Stimulated activated CD4-positive, alpha-beta T cell treated with anti-CD3 and anti-CD28 coated beads, Interleukin-4, amount 100 ng/mL, for 4 hours (primary cell): ENCODE data around the gene SYT1.

Experiments
- DNase-seq, 2 experiments: peaks; one replicate each; pipeline ENCODE4 v3.0.0-alpha.2; 2020

The SYT1 gene

DNA sequence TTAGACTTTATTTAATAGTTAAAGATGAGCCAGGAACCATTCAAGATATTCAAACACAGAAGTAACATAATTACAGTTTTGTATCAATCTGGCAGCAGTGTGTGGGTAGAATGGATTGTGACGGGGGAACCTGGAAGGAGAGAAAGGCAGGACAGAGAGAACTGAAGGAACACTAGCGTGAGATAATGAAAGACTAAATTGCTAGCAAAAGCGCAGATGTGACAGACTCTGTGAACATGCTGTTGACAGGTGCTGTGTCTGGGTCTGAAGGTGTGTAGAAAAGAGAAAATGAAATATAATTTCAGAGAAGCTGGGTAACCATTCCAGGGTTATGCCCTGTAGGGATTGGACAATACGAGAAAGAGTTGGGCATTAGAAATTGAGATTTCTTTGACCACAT lies 372.3 kb downstream of the SYT1 start:
- no peak for DNase-seq

DNA sequence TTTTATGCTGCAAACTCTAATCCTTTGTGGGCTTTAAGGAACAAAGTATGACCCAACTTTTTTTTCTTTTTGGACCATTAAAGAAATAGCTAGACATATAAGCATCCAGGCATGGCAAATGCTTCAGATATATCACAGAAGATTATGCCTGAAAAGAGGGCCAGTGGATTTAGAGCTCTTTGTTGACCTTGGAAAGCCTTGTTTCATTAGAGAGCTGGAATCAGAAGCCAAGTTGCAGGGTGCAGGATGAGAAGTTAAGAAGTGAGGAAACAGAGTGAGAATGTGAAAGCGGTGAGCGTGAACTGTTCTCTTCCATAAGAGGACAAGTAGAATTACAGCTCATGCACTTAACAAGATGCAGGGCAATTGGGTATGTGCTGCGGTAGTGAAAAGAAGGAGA lies 373.7 kb downstream of the SYT1 start:
- DNase-seq = no peak

DNA sequence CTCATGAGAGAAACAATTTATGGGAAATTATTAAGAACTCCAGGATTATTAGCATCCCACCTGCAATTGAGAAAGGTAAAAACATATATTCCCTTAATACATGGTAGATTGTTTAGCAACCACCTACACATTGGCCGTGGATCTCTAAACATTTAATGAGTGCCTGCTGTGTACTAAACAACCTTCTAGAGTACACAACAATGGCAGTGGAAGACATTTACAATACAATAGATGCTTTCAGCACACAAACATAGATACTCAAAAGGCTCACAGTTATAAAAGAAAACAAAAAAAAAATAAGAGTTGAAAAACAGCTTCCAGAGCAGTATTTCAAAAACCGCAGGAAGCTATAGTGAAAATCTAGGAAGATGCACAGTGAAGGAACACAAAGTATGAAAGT lies 382.9 kb downstream of the SYT1 start:
- DNase-seq = no peak

DNA sequence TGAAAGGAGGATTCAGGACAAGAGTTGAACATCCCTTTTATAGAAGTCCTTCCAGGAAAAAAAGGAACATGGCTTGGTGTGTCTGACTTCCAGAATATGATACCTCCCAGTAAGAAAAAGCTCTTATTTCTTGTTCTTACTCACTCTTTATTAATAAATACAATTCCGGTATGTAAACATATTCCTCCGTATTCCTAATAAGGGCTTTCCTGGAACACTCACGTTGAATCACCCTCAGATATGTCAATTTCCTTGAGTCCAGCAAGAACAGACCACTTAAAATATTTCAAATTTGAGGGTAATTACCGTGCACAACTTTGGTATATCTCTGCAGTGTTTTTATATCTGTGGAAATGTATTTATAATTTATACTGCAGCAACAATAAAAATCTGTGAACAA lies 385.6 kb downstream of the SYT1 start:
- DNase-seq = no peak

DNA sequence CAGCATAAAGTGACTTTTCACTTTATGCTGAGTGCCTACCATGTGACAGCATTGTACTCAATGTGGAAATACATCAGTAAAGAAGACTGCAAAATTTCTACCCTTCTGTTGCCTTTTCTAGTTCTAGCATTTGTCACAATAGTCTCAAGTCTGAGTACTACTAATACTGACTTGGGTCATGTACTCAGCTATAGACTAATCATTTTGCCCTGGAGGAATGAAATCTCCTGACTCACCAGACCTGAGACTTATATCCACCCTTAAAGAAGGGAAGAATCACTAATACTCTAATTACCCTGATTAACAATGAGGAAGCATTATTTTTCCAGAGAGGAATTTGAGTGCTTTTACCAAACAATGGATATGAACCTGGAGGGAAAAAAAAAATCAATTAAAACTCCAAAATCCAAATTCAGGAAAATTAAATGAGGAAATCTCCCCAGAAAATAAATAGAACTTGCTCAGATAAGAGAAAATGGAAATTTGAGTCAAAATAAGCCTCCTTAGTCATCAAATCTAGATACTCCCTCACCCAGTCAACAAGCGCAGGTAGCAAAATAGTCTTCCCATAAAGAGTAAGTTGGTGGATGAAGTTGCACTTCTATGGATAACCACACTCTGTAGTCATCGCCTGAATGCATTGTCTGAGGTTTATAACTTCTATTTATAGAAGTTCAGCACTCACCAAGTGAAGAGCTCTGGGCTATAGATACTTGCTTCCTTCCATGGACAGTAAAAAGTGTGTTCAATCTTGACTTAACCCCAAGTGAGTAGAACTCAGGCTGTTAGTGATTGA lies 386.6 kb downstream of the SYT1 start:
- DNase-seq = no peak

DNA sequence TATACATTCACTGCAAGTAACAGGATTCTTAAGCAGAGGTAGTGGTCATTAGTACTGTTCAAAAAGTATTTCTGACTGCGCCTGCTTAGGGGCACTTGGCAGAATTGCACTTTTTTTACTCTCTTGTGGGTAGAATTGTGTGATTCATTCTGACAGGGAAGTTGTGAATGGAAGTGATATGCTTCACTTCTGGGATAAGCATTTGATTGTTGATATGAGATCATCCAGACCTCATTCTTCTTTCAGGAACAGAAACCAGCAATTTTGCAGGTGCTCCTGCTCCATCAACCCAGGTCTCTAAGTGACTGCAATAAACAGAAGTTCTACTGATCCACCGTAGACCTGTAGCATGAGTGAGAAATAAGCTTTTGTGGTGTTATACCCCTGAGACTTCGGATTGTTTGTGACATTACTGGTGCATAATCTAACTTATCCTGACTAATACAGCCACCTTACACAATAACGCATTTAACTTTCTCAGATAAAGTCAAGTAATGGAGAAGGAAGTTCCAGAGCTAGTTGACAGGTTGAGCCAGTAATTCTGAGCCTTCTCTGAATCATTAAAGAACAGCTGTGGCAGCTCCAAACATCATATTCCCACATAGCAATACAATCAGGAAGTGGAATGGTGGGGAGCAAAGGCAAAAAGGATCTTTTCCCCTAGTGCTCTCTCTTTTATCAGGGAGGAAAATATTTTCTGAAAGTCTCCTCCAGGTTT lies 387.9 kb downstream of the SYT1 start:
- no peak for DNase-seq

DNA sequence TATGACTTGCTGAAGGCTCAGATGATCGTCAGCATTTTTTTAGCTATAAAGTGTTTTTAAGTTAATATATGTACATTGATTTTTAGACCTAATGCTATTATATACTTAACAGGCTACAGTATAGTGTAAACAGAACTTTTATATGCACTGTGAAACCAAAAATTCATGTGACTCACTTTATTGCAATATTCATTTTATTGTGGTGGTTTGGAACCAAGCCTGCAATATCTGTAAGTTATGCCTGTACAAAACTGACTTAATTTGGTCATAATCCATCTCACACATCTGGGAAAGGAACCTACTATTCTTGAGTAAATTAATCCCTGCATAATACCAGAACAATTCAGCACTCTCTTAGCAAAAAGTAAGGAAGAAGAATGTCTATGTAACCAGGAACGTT lies 390.7 kb downstream of the SYT1 start:
- no peak for DNase-seq

DNA sequence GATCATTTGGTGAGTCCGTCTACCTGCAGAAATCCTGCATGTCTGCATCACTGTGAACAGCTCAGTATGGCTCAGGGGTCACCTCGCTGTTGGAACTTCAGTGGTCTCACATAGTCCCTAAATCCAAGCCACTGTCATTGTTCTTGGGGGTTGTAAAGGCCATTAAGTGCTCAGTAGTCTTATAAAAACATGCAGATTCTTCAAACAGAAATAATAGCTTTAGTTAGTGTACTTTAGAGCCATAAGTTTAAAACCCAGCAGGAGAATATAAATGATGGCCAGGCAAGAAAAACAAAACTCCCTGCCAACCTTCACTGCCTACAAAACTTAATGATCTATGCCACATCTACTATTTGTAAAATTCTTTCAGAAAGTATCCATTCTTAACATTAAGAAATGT lies 396.3 kb downstream of the SYT1 start:
- no peak for DNase-seq

GRCh38 chr12:79262938-79263337 lies 398.4 kb downstream of the SYT1 start:
- DNase-seq = no peak

- no peak for DNase-seq
Measured at GRCh38 chr12:79266343-79267144, 402.0 kb downstream of the SYT1 start.

- DNase-seq = no peak
Measured at GRCh38 chr12:79267580-79267979, 403.0 kb downstream of the SYT1 start.

DNA sequence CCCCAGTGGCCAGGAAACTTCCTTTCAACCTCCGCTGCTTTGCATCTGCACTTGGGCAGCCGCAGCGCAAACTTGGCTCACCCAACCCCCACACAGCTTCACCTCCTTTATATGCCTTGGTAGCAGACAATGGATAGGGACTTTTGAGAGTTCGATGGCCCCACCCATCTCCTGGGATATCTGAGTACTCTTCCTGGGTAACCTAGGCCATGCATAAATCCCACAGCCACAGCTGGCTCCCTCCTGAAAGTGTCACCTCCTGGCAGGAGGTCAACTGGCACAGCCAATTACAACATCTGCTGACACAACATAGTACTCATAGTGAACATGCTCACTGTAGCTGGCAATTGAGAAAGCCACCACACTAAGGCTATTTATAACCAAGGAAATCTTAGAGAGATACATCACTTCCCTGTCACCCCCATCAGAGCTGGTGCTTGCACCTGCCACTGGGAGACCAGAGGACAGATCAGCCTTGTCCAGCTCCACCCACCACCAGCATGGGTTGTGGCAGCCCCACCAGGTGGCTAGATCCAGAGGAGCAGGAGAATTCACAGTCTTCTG lies 410.0 kb downstream of the SYT1 start:
- DNase-seq = no peak

- DNase-seq = no peak
Measured at GRCh38 chr12:79275631-79276030, 411.1 kb downstream of the SYT1 start.

DNA sequence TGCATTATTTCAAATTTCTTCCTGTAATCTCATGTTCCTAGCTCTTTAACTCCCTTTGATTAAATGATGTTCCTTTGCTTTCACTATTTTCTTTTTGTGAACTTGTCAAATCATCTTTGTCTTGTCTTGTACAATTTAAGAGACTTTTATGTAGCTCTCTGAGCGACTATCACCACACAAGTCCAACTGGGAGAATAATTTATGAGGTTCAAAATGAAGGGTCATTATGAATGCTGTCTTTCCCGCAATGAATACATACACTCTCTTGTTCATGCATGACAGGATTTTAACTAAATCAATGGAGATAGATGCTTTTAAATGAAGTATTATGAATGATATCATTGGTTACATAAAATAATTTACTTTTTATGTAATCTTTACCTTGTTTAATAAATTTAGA lies 418.8 kb downstream of the SYT1 start:
- no peak for DNase-seq

DNA sequence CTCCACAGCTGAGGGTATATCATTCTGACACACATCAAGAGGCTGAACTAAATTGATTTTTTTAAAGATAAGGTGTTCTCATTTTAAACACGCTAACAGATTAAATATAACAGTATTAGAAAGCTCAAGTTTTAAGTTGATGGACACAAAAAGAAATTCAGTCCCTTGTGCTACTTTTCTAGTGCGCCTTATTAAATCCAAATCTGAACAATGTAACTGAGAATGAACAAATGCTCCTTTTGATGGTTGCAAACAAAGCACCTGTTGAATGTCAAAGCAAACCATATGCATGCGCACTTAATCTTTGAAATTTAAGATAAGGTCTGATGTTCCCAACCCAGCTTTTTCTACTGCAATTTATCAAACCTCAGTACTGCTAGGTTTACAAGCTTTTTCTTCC lies 424.3 kb downstream of the SYT1 start:
- no peak for DNase-seq

GRCh38 chr12:79291711-79292110 lies 427.1 kb downstream of the SYT1 start:
- DNase-seq = no peak

- no peak for DNase-seq
Measured at GRCh38 chr12:79294590-79294989, 430.0 kb downstream of the SYT1 start.

GRCh38 chr12:79295572-79295971 lies 431.0 kb downstream of the SYT1 start:
- no peak for DNase-seq

DNA sequence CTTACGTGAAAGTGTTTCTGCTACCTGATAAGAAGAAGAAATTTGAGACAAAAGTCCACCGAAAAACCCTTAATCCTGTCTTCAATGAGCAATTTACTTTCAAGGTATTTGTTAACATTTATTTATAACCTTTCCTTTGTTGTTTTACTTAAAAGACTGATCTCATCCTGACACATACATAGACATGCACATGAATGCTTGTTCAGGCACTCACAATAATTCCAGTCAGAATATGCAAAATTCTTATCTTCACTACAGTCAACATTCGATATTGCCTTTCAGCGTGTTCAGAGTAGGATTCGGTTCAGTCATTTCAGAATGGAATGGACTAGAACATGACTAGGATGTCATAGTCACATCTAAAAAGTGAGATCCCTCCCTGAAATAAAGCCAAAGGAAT lies 431.6 kb downstream of the SYT1 start:
- DNase-seq = no peak

- DNase-seq = no peak
Measured at GRCh38 chr12:79296871-79297270, 432.3 kb downstream of the SYT1 start.

DNA sequence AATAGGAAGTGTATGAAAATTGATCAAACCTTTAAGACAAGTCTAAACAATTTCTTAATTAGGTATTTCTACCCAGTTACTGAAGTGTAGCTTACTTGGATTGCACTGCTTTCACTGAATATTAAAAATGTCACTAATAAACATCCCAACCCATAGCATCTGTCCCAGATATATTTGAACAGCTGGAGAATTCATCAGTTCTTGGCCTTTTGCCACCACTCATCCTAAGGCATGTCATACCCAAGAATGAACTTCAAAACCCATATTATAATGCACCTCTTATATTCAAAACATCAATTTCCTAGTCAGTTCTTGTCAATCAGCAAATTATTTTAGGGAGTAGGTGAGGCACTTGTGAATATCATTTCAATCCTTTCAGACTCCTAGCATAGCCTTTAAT lies 433.9 kb downstream of the SYT1 start:
- DNase-seq = no peak

GRCh38 chr12:79299447-79300198 lies 435.0 kb downstream of the SYT1 start:
- no peak for DNase-seq

- DNase-seq = no peak
Measured at GRCh38 chr12:79300199-79300568, 435.6 kb downstream of the SYT1 start.
